GM10847 (cell line): ENCODE results near the gene TM9SF3.

Experiments used
- POLR2A ChIP-seq: IDR thresholded peaks from 2 replicates; pipeline ENCODE4 v1.6.1; 2011; ENCODE audit not compliant: insufficient read length; ENCODE audit errors: extremely low read depth

The TM9SF3 gene

DNA sequence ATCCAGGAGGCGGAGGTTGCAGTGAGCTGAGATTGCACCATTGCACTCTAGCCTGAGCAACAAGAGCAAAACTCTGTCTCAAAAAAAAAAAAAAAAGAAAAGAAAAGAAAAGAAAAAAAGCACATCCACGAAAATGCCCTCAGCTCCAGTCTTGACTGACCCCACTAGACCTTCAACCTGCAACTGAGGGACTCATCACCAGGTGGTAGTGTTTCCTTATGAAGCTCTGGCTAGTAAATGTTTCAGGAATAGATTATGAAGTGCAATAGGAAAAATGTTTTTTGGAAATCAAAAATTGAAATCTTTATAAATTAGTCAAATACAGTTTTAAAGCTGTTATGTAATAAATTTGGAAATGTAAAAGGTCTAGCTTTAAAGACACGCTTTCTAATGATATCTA is 95.5 kb downstream of the TM9SF3 start:
- no peak for TF ChIP-seq POLR2A

DNA sequence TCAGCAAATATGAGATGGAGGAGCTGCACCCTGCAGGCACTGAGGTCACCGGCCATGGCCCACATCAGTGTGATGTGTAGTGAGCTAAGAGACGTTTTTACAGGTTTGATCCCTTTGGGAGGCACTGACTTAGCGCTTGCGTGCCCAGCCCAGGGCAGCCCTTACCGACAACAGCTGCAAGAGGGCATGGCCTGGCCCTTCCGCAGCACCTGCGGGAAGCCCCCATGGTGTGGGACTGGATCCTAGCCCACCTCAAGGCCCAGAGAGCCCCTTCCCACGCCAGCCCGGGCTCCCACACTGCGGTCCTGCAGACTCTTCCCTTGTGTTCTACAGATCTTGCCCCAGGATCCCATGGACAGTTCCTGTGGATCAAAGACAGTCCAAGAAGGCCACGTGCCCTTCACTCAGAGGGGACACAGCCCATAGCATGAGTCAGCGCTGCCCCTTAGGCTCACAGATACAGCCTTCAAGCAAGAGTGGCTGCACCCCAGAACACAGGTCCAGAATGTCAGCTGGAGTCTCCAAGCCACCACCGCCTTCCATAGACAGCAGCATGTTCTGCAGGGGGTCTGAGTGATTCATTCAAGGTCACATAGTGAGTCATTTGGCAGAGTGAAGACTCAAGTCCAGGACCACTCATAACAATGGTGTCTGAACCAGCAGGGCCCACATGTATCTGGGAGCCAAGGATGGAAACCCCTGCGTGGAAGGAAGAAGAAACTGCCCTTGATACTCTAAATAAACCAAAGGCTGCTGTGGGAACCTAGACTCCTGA is 98.5 kb downstream of the TM9SF3 start:
- no peak for TF ChIP-seq POLR2A

GRCh38 chr10:96482815-96483588 is 103.8 kb downstream of the TM9SF3 start:
- no peak for TF ChIP-seq POLR2A

GRCh38 chr10:96478355-96478754 is 108.5 kb downstream of the TM9SF3 start:
- TF ChIP-seq POLR2A = no peak

DNA sequence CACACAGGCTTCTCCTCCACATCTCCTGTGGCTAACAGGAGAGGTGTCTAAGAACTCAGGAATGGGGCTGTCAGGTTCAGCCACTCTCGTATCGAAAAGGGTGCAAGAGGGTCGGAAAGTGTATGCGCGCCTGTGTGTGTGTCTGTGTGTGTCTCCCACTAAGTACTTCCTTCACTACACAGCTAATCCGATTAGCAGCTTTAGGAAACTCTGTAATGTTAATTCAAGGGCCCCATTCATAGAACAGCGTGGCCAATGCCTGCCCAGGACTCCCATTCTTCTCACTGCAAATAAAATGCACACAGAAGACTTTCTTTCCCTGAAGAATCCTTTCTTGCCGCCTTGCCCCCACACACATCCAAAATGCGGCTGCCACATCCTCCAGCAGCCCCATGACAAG is 112.9 kb downstream of the TM9SF3 start:
- TF ChIP-seq POLR2A = no peak

- no peak for TF ChIP-seq POLR2A
Observed at GRCh38 chr10:96470116-96470743, 116.6 kb downstream of the TM9SF3 start.

- no peak for TF ChIP-seq POLR2A
Observed at GRCh38 chr10:96468845-96469244, 118.0 kb downstream of the TM9SF3 start.
